ENCODE data around the gene UBA52. TPM values are rescaled to one million over a fixed set of nuclear protein-coding genes. Genes with fewer than 3 reads are reported as not detected.
A peak's percentile ranks its signal among the peaks of the same experiment; 100 is the strongest.

UBA52 gene
- total and polyA plus RNA-seq, 2 of the 13 experiments (the other 11 are each of a cell fraction or from before 2014, with no cell fraction given): 959 to 1,782 TPM

GRCh38 chr19:18589380-18590272, 18.0 kb downstream of the UBA52 start (continued):
- TF ChIP-seq TRAFD1 (CRISPR knock-in tag; IDR thresholded peaks at IDR 0.05; ENCODE audit: borderline replicate concordance) (no peak), TFE3 (CRISPR knock-in tag; IDR thresholded peaks at IDR 0.05) (peak; percentile 47; the same call in 1 of the 2 replicates), KLF9 (CRISPR knock-in tag; IDR thresholded peaks at IDR 0.05; ENCODE audit: low read depth) (no peak), ZNF343 (CRISPR knock-in tag; IDR thresholded peaks at IDR 0.05) (peak; percentile 83; the same call in 1 of the 2 replicates), GPN1 (CRISPR knock-in tag; IDR thresholded peaks at IDR 0.05; ENCODE audit: borderline replicate concordance) (no peak), ASH2L (IDR thresholded peaks at IDR 0.05; ENCODE audit: insufficient read length, low read depth, low read length) (no peak), FOXM1 (CRISPR knock-in tag; IDR thresholded peaks at IDR 0.05) (peak; percentile 31; the same call in 1 of the 2 replicates), BRCA1 (CRISPR knock-in tag; IDR thresholded peaks at IDR 0.05) (peak; percentile 91), ATF5 (CRISPR knock-in tag; IDR thresholded peaks at IDR 0.05; ENCODE audit: low read depth) (peak; percentile 89), NR0B2 (CRISPR knock-in tag; IDR thresholded peaks at IDR 0.05) (peak; percentile 98), ZNF703 (CRISPR knock-in tag; IDR thresholded peaks at IDR 0.05; ENCODE audit: borderline replicate concordance) (no peak; the same call in 1 of the 2 replicates), MNT (IDR thresholded peaks at IDR 0.05) (peak; percentile 46; the same call in 1 of the 2 replicates), ZNF788 (CRISPR knock-in tag; IDR thresholded peaks at IDR 0.05; ENCODE audit: borderline replicate concordance) (peak; percentile 82; the same call in 1 of the 2 replicates), ZFP36 (IDR thresholded peaks at IDR 0.05; ENCODE audit: borderline replicate concordance, low read depth, low read length, partially characterized antibody) (no peak), DR1 (CRISPR knock-in tag; IDR thresholded peaks at IDR 0.05) (peak; percentile 72), TARDBP (CRISPR knock-in tag; IDR thresholded peaks at IDR 0.05) (peak; percentile 21), NKX3-1 (CRISPR knock-in tag; IDR thresholded peaks at IDR 0.05) (peak; percentile 96), AGO1 (IDR thresholded peaks at IDR 0.05; ENCODE audit: low read depth, low read length, poor library complexity, severe bottlenecking) (peak; percentile 83), CREB3 (CRISPR knock-in tag; IDR thresholded peaks at IDR 0.05) (peak; percentile 91)
